LNCaP clone FGC (cell line): ENCODE data around the gene ME1.
"Not testable (repeated sequence)": the region's sequence is repeated elsewhere in the genome, so short reads cannot be mapped to it uniquely, and the experiment has no call there.

Experiments used
- DNase-seq: peaks from one replicate; pipeline ENCODE4 v3.0.0-alpha.2; 2011; ENCODE audit warnings: low read depth
- H3K4me3 ChIP-seq: 2 replicates; pipeline ENCODE4 v1.5.1; 2011; ENCODE audit warnings: mild to moderate bottlenecking, low read depth, low read length, control low read depth
- TF ChIP-seq, protein P1 (sequence below): IDR thresholded peaks from 2 replicates; pipeline ENCODE4 v1.5.1; 2012; ENCODE audit warnings: mild to moderate bottlenecking; ENCODE audit not compliant: control insufficient read depth, insufficient read depth; ENCODE audit errors: extremely low read depth

The ME1 gene

DNA sequence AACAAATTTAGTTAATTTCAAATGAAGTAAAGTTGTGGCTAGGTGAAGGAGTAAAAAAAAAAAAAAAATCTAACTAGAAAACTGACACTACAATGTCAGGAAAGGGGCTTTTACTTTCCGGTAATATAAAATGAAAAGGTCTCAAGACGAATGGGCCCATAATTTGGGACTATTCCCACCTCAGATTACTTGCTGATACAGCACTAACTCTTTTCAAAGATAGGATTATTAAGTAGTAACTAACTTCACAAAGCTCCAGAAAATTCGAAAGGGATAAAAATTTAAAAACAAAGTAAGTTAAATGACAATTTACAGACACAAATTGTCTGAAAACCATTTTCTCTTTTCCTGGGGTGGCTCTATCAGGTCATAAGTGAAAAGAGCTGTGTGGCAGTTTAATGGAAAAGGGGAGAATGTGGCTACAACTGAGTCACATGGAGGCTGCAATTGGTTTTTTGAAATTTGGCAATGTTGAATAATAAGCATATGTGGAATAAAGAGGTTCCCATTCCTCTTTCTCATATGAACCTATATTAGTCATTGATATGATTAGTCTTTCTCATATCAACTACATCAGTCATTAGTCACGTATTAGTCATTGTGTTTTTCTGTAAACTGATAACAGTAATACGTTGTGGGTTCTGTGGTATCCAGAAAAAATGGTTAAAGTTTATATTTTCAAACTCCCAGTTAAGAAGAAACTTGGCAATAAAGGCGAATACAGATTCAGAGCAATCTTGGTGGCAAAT lies 159.7 kb downstream of the ME1 start:
- no peak for DNase-seq
- H3K4me3 ChIP-seq, result no peak overlapping the region
- TF ChIP-seq, protein P1, sequence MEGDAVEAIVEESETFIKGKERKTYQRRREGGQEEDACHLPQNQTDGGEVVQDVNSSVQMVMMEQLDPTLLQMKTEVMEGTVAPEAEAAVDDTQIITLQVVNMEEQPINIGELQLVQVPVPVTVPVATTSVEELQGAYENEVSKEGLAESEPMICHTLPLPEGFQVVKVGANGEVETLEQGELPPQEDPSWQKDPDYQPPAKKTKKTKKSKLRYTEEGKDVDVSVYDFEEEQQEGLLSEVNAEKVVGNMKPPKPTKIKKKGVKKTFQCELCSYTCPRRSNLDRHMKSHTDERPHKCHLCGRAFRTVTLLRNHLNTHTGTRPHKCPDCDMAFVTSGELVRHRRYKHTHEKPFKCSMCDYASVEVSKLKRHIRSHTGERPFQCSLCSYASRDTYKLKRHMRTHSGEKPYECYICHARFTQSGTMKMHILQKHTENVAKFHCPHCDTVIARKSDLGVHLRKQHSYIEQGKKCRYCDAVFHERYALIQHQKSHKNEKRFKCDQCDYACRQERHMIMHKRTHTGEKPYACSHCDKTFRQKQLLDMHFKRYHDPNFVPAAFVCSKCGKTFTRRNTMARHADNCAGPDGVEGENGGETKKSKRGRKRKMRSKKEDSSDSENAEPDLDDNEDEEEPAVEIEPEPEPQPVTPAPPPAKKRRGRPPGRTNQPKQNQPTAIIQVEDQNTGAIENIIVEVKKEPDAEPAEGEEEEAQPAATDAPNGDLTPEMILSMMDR, result no peak

DNA sequence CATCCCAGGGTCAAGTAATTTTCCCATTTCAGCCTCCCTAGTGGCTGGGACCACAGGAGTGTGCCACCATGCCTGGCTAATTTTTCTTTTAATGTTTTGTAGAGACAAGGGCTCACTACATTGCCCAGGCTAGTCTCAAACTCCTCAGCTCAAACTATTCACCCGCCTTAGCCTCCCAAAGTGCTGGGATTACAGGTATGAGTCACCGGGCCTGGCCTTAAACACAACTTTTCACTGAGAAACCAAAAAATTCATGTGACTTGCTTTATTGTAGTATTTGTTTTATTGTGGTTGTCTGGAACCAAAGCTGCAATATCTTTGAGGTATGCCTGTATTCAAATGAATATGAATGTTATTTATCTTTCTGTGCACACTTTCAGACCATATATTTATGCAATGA lies 165.5 kb downstream of the ME1 start:
- no peak for DNase-seq
- H3K4me3 ChIP-seq, result no peak overlapping the region
- TF ChIP-seq, protein P1, result no peak

GRCh38 chr6:83260577-83260976 lies 170.3 kb downstream of the ME1 start:
- H3K4me3 ChIP-seq, result no peak overlapping the region
- DNase-seq, result no peak
- TF ChIP-seq, protein P1, result no peak

DNA sequence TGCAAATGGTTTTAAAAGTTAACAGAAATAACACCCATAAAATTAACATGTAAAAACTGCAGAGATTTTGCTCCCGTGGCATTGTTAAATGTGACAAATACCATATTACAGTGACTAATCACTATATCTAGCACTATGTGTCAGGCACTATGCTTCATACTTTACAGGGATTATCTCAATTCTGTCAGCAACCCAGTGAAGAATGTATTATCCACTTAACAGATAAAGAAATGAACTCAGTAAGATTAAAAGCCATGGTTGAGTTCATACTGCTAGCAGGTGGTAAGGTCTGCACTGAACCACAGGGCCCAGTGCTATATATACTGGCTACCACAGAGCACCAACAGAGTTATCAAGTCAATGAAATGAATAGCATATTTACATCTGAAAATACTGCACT lies 172.3 kb downstream of the ME1 start:
- TF ChIP-seq, protein P1, result no peak

GRCh38 chr6:83257791-83258190 lies 173.1 kb downstream of the ME1 start:
- no peak for DNase-seq
- H3K4me3 ChIP-seq, result no peak overlapping the region
- TF ChIP-seq, protein P1, result no peak

More for the DNA sequence above, 172.3 kb downstream of the ME1 start:
- H3K4me3 ChIP-seq, result no peak overlapping the region
- DNase-seq, result no peak

- not testable (repeated sequence) for DNase-seq, H3K4me3 ChIP-seq
Observed at GRCh38 chr6:83256719-83257118, 174.1 kb downstream of the ME1 start.

DNA sequence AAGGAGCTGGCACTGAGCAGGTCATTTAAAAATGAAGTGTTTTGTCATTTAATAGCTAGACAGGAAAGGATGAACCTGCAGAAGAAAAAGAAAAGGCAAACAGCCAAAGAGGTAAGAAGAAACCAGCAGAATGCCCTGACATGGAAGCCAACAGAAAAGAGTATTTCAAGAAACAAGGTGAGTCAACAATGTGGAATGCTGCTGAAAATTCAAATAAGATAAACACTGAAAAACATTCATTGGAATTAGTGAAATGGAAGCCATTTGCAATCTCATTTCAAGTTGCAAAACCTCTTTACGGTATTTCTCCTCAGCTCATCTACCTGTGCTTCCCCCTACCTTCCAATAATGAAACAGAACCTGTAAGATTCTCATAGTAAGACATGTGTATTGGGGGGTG lies 178.1 kb downstream of the ME1 start:
- no peak overlapping the region for H3K4me3 ChIP-seq
- TF ChIP-seq, protein P1, result no peak
- DNase-seq, result no peak
